IgD-negative memory B cell (primary cell): ENCODE data around the gene ZMYND10. TPM values are rescaled to one million over a fixed set of nuclear protein-coding genes. Genes with fewer than 3 reads are reported as not detected.

Experiments used
- H3K27ac Mint-ChIP-seq, 3 donors: one replicate each; pipeline ENCODE4 v1.8.0; 2020 to 2022; ENCODE audit warnings: mild to moderate bottlenecking in 3 of 3, mixed read lengths in 3 of 3, moderate library complexity in 1 of 3
- H3K27me3 Mint-ChIP-seq: one replicate; pipeline ENCODE4 v1.8.0; 2021; ENCODE audit warnings: mixed read lengths
- H3K36me3 Mint-ChIP-seq: one replicate; pipeline ENCODE4 v1.8.0; 2020; ENCODE audit warnings: mild to moderate bottlenecking, mixed read lengths
- H3K4me1 Mint-ChIP-seq, 3 donors: one replicate each; pipeline ENCODE4 v1.8.0; 2020 to 2022; ENCODE audit warnings: mixed read lengths in 3 of 3, mild to moderate bottlenecking in 1 of 3
- H3K4me3 Mint-ChIP-seq, 4 donors: one replicate each; pipeline ENCODE4 v1.8.0; 2020 to 2022; ENCODE audit warnings: mild to moderate bottlenecking in 4 of 4, mixed read lengths in 4 of 4, moderate library complexity in 3 of 4
- H3K9me3 Mint-ChIP-seq, 3 donors: one replicate each; pipeline ENCODE4 v1.8.0; 2020 to 2021; ENCODE audit warnings: mixed read lengths in 3 of 3, mild to moderate bottlenecking in 1 of 3
- polyA plus RNA-seq: library from polyadenylated mRNA; unstranded; fragments of 300-500 nt; fragmentation: Illumina TruSeq; gene quantifications from one replicate; pipeline ENCODE4 v1.2.3, GENCODE V29; 2021

ZMYND10 gene
- polyA plus RNA-seq, 1 donor from 2014 or later = not detected

DNA sequence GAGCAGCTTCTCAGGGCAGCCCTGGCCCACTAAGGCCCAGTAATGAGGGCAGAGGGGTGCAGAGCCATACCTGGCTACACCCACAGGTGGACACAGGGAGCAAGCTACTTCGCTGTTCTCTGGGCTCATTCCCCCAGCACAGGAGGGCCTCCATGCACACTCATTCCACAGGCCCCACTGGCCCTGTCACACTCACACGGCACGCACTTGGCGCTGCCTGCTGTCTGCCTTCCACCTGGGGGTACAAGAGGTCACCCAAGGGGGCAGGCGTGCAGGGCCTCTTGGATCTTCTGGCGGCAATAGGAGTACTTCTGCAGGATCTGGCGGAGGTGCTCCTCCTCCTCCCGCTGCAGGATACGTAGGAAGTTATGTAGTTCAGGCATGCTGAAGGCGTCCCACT lies 15.2 kb downstream of the ZMYND10 start:
- peak overlapping the region in 2 of 4 donors; percentile 28 to 69 for H3K4me3 Mint-ChIP-seq
- peaks cover 2% of the 10 kb centered on the region for H3K36me3 Mint-ChIP-seq
- peak overlapping the region in 1 of 3 donors; percentile 82 for H3K27ac Mint-ChIP-seq
- no peaks in the 10 kb centered on the region for H3K27me3 Mint-ChIP-seq
- no peaks in the 10 kb centered on the region for H3K9me3 Mint-ChIP-seq
- H3K4me1 Mint-ChIP-seq = peaks cover 15 to 17% (median 17%) of the 10 kb centered on the region in 3 donors

GRCh38 chr3:50327943-50328691 lies 17.4 kb downstream of the ZMYND10 start, which contains the start of gene TUSC2:
Gene TUSC2, minus strand, starts transcription at chr3:50328223. Its CDS starts 124 bp downstream, at chr3:50328099.
- H3K4me3 Mint-ChIP-seq = peak within 1 kb of the TSS; percentile 90 to 96 (median 92)
- H3K27me3 Mint-ChIP-seq = no peaks in the 10 kb centered on the region

GRCh38 chr3:50327129-50327528 lies 18.4 kb downstream of the ZMYND10 start:
- no peaks in the 10 kb centered on the region for H3K9me3 Mint-ChIP-seq
- H3K4me3 Mint-ChIP-seq = peak overlapping the region; percentile 90 to 96 (median 92)
- H3K27ac Mint-ChIP-seq = peak overlapping the region in 2 of 3 donors; percentile 71 to 96
- no peaks in the 10 kb centered on the region for H3K36me3 Mint-ChIP-seq
- no peaks in the 10 kb centered on the region for H3K27me3 Mint-ChIP-seq
- peaks cover 11 to 19% (median 17%) of the 10 kb centered on the region in 3 donors for H3K4me1 Mint-ChIP-seq

More at GRCh38 chr3:50327943-50328691, 17.4 kb downstream of the ZMYND10 start, which contains the start of gene TUSC2:
- Mint-ChIP-seq H3K4me1 (peaks cover 6 to 19% (median 17%) of the 10 kb centered on the region in 3 donors), H3K9me3 (no peaks in the 10 kb centered on the region), H3K27ac (peak within 1 kb of the TSS; percentile 94 to 98 (median 96)), H3K36me3 (no peaks in the 10 kb centered on the region)

DNA sequence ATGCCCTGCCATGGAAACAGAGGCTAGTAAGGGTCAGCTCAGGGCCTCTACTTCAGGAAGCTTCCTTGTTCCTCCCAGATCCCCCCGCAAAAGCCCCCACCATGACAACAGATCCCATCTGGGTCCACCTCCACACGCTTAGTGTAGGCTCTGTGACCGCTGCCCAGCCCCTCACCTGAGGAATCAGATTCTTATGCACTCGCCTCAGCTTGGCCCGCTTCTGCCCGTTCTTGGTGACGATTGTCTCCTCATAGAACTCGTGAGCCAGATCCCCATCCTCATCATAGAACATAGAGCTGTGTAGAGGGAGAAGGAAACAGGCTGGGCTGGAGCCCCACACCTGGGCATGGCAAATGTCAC lies 19.4 kb downstream of the ZMYND10 start:
- Mint-ChIP-seq H3K27me3 (no peaks in the 10 kb centered on the region), H3K4me1 (peaks cover 11 to 19% (median 17%) of the 10 kb centered on the region in 3 donors), H3K27ac (no peak overlapping the region)

GRCh38 chr3:50325497-50326181 lies 19.9 kb downstream of the ZMYND10 start:
- H3K27ac Mint-ChIP-seq = no peak overlapping the region
- no peaks in the 10 kb centered on the region for H3K27me3 Mint-ChIP-seq
- no peaks in the 10 kb centered on the region for H3K9me3 Mint-ChIP-seq
- H3K4me3 Mint-ChIP-seq = peak overlapping the region in 2 of 4 donors; percentile 41 to 92
- H3K4me1 Mint-ChIP-seq = peaks cover 11 to 19% (median 19%) of the 10 kb centered on the region in 3 donors
- H3K36me3 Mint-ChIP-seq = no peaks in the 10 kb centered on the region

More for the DNA sequence above, 19.4 kb downstream of the ZMYND10 start:
- no peaks in the 10 kb centered on the region for H3K36me3 Mint-ChIP-seq
- peak overlapping the region in 2 of 4 donors; percentile 81 to 92 for H3K4me3 Mint-ChIP-seq
- H3K9me3 Mint-ChIP-seq = no peaks in the 10 kb centered on the region

DNA sequence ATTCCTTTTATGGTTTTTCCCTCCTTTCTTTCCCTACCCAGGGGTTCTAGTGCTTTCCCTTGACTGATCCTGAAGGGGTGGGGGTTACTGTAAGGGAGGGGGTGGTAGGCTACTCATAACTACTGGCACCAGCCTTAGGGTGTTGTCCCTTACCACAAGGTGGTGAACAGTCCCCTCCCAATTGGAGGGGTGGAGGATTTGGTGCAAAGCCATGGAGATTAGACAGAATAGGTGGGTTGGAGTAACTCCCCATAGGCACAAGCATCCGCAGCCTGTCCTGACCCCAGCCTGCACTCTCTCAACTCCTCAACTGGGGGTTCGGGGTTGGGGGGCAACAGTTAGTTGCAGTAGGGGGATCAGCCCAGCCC lies 20.4 kb downstream of the ZMYND10 start:
- H3K27ac Mint-ChIP-seq = peak overlapping the region in 1 of 3 donors; percentile 86
- H3K4me3 Mint-ChIP-seq = peak overlapping the region in 2 of 4 donors; percentile 27 to 92
- no peaks in the 10 kb centered on the region for H3K27me3 Mint-ChIP-seq
- H3K4me1 Mint-ChIP-seq = peaks cover 14 to 23% (median 22%) of the 10 kb centered on the region in 3 donors
- H3K36me3 Mint-ChIP-seq = no peaks in the 10 kb centered on the region
- H3K9me3 Mint-ChIP-seq = no peaks in the 10 kb centered on the region

- Mint-ChIP-seq H3K4me1 (peaks cover 17 to 27% (median 26%) of the 10 kb centered on the region in 3 donors), H3K36me3 (no peaks in the 10 kb centered on the region), H3K27ac (peak overlapping the region in 2 of 3 donors; percentile 63 to 86), H3K4me3 (peak overlapping the region in 3 of 4 donors; percentile 3 to 92 (median 27)), H3K9me3 (no peaks in the 10 kb centered on the region), H3K27me3 (no peaks in the 10 kb centered on the region)
Measured at GRCh38 chr3:50324351-50325112, 21.0 kb downstream of the ZMYND10 start.

DNA sequence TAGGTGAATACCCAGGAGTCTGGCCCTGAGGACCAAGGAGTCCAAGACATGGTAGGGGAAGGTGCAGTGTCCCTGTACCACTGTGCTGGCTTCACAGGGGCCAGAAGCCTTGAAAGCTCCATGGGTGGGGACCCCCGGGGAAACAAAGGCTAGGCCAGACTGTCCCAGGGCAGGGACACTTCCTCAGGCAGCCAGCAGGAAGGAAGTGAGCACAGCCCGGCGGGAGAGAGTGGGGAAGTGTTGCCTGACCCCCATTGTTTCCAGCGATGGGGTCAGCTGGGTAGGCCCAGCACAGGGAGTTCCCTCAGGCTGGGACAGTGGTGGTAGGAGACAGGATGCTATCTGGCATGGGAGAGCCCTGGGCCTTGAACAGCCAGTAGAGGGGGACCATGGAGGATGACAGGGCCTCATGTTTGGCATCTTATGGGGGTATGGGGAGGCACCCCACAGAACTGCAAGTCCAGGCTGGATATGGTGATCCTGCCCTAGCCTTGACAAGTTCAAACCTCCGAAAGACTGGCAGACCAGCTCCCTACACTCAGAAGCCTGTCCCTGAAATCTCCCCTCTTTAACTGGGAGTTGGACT lies 21.8 kb downstream of the ZMYND10 start:
- Mint-ChIP-seq H3K27ac (peak overlapping the region in 2 of 3 donors; percentile 53 to 89), H3K9me3 (no peaks in the 10 kb centered on the region), H3K27me3 (no peaks in the 10 kb centered on the region), H3K4me3 (peak overlapping the region in 1 of 4 donors; percentile 92), H3K36me3 (no peaks in the 10 kb centered on the region), H3K4me1 (peaks cover 20 to 34% (median 30%) of the 10 kb centered on the region in 3 donors)

DNA sequence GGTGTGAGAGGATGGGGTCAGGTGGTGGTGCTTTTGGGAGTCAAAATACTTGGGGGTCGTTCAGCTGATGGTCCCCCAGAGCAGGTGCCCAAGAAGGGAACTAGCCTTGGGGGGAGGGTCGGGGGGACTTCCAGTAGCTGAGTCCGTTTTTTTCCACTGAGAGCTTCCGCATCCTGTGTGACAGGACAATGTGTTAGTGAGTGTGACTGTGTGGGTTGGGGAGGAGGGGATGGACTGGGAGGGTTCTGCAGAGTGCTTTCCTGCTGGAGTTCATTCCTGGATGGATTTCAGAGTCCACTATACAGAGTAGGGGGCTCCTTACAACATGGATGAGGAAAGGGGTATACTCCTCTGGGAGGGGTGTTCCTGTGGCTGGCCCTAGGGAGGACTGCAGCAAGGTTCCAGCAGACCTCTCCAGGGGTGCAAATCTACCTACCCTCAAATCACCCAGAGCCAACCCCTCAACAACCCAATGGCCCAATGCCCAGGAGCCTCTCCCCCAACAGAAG lies 22.4 kb downstream of the ZMYND10 start:
- peak overlapping the region in 2 of 3 donors; percentile 53 to 89 for H3K27ac Mint-ChIP-seq
- H3K27me3 Mint-ChIP-seq = no peaks in the 10 kb centered on the region
- H3K4me3 Mint-ChIP-seq = peak overlapping the region in 2 of 4 donors; percentile 13 to 92
- H3K36me3 Mint-ChIP-seq = no peaks in the 10 kb centered on the region
- peaks cover 17 to 34% (median 28%) of the 10 kb centered on the region in 3 donors for H3K4me1 Mint-ChIP-seq
- no peaks in the 10 kb centered on the region for H3K9me3 Mint-ChIP-seq

GRCh38 chr3:50322386-50323091 lies 23.0 kb downstream of the ZMYND10 start, which contains the start of gene HYAL2:
Gene HYAL2, minus strand, starts transcription at chr3:50322745. Its CDS starts 2,256 bp downstream, at chr3:50320489.
- H3K4me1 Mint-ChIP-seq = peaks cover 15 to 31% (median 26%) of the 10 kb centered on the region in 3 donors
- no peaks in the 10 kb centered on the region for H3K27me3 Mint-ChIP-seq
- H3K9me3 Mint-ChIP-seq = no peaks in the 10 kb centered on the region
- H3K27ac Mint-ChIP-seq = peak within 1 kb of the TSS; percentile 89 to 96 (median 95)
- H3K36me3 Mint-ChIP-seq = no peaks in the 10 kb centered on the region
- H3K4me3 Mint-ChIP-seq = peak within 1 kb of the TSS; percentile 84 to 96 (median 94)

- Mint-ChIP-seq H3K27me3 (no peaks in the 10 kb centered on the region), H3K27ac (peak overlapping the region in 2 of 3 donors; percentile 89 to 95), H3K4me1 (peaks cover 16 to 32% (median 25%) of the 10 kb centered on the region in 3 donors), H3K9me3 (no peaks in the 10 kb centered on the region), H3K36me3 (no peaks in the 10 kb centered on the region), H3K4me3 (peak overlapping the region in 3 of 4 donors; percentile 84 to 95 (median 90))
Measured at GRCh38 chr3:50322115-50322385, 23.5 kb downstream of the ZMYND10 start.

DNA sequence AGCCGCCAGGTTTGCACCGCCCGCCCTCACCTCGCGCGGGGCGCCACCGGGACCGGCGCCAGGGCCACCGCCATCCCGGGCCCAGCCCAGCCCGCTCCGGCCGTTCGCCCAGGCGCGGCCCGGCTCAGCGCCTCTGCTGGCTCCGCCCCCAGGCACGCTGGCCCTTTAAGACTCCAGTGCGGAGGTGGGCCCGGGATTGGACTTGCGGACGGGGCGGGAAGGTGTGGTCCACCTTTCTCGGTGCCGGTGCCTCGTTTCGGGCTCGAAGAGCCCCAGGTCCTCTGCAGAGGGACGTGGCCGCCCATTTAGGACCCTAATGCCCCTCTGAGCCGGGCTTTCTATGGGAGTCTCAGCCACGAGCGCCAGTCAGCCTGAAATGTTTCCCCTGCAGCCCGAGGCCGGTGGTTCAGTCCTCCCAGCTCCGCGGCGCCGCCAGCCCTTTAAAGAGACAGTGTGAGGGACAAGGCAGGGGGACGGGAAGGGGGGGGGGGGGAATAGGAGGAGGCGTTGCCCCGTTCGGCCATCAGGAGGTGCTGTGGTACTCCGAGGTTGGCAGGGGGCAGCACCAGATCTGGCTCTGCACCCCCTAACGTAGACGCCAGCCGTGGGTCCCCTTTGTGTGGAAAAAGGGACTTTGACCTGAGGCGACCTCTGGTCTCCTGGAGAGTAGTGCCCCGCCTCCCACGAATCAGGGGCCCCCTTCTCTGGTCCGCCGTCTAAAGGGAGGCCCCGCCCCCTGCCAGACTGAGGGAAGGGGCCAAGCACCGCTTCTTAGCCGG lies 24.0 kb downstream of the ZMYND10 start:
- Mint-ChIP-seq H3K27ac (peak overlapping the region; percentile 89 to 96 (median 95)), H3K27me3 (no peaks in the 10 kb centered on the region), H3K4me3 (peak overlapping the region; percentile 84 to 96 (median 92)), H3K9me3 (no peaks in the 10 kb centered on the region), H3K36me3 (no peaks in the 10 kb centered on the region), H3K4me1 (peaks cover 21 to 37% (median 26%) of the 10 kb centered on the region in 3 donors)

- H3K27me3 Mint-ChIP-seq = no peaks in the 10 kb centered on the region
- H3K4me3 Mint-ChIP-seq = peak overlapping the region; percentile 89 to 98 (median 93)
- H3K27ac Mint-ChIP-seq = peak overlapping the region; percentile 33 to 88 (median 82)
- H3K9me3 Mint-ChIP-seq = no peaks in the 10 kb centered on the region
- H3K4me1 Mint-ChIP-seq = peaks cover 25 to 41% (median 28%) of the 10 kb centered on the region in 3 donors
- peaks cover 2% of the 10 kb centered on the region for H3K36me3 Mint-ChIP-seq
Measured at GRCh38 chr3:50320853-50321335, 24.6 kb downstream of the ZMYND10 start.
